C4-2B (cell line): ENCODE measurements around the gene PRELP.
"Not testable (repeated sequence)": the region's sequence is repeated elsewhere in the genome, so short reads cannot be mapped to it uniquely, and the experiment has no call there.

Experiments used
- H3K27ac ChIP-seq: fragments of 450-650 bp; 2 replicates; pipeline ENCODE4 v1.5.1; 2017
- ZFX ChIP-seq: fragments of 450-650 bp; IDR thresholded peaks from 2 replicates; pipeline ENCODE4 v1.6.1; 2017
- TF ChIP-seq, protein P1 (sequence below): fragments of 450-650 bp; conservative IDR thresholded peaks from 2 replicates; pipeline ENCODE4 v1.5.1; 2017; ENCODE audit warnings: mild to moderate bottlenecking

PRELP gene

DNA sequence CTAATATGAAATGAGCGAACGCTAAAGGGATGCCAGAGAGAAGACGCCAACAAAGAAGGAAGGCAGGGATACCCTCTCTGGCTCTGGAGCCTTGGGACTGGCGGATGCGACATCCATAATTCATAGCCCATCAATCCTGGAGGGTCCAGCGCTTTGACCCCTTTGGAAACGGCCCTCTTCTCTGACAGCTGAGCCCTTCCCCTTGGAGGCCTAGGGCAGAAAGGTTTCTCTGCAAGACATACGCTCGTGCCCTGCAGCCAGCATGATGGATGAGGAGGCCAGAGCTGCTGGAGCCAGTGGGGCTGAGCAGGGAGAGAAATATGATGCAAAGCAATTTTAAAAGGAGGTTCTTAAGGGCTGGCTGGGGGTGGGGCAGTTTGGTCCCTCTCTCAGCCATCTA is 40.6 kb downstream of the PRELP start:
- TF ChIP-seq, protein P1, sequence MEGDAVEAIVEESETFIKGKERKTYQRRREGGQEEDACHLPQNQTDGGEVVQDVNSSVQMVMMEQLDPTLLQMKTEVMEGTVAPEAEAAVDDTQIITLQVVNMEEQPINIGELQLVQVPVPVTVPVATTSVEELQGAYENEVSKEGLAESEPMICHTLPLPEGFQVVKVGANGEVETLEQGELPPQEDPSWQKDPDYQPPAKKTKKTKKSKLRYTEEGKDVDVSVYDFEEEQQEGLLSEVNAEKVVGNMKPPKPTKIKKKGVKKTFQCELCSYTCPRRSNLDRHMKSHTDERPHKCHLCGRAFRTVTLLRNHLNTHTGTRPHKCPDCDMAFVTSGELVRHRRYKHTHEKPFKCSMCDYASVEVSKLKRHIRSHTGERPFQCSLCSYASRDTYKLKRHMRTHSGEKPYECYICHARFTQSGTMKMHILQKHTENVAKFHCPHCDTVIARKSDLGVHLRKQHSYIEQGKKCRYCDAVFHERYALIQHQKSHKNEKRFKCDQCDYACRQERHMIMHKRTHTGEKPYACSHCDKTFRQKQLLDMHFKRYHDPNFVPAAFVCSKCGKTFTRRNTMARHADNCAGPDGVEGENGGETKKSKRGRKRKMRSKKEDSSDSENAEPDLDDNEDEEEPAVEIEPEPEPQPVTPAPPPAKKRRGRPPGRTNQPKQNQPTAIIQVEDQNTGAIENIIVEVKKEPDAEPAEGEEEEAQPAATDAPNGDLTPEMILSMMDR, result no peak
- TF ChIP-seq ZFX, result no peak

DNA sequence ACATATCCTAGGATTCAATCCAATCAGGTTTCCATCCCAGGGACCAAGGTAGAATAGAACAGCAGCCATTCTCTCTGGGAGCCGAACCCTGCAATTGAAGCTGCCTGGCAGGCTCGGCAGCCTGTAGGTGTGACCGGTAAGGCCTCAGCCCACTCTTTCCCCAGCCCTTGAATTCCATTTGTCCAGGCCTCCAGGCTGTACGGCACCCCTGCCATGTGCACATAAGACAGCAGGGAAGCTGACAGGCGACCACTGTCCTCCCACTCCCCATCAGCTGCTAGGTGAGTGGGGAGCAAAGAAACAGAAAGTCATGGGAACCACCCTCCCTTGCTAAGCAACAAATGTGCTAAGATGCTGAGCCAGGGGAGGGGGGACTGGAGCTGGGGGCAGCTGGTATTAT is 41.3 kb downstream of the PRELP start:
- TF ChIP-seq, protein P1, result no peak
- TF ChIP-seq ZFX, result no peak
- no peak overlapping the region for H3K27ac ChIP-seq

More for the DNA sequence above, 40.6 kb downstream of the PRELP start:
- H3K27ac ChIP-seq, result no peak overlapping the region

DNA sequence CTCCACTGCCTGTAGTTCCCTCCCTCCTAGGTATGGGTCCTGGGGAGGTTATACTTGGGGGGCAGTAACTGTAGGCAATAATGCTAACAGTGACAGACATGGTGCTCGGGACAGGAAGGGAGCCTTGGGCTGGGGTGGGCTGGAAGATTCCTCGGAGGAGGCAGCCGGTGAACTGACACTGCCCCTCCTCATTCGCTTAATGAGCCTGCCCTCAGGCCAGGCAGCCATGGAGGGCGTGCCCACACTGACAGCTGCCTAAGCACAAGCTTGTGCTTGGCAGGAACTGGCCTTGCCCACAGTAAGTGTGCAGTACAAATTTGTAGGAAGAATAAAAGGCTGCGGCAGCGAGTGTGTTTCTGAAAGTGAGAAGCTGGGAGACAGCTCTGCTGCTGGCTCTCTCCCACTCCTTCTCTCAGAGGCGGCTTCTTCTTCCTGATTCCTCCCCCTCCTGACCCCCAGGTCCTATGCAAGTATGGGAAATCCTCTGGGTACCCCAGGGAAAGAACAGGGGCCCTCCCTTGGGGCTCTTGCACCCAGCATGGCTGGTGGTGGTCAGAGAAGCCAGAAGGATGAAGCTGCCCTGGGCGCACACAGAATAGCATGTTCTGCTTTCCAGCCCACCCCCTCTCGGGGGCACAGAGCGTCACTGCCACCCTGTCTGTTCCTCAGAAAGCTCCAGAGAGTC is 42.0 kb downstream of the PRELP start:
- H3K27ac ChIP-seq, result no peak overlapping the region
- TF ChIP-seq, protein P1, result no peak
- TF ChIP-seq ZFX, result no peak

DNA sequence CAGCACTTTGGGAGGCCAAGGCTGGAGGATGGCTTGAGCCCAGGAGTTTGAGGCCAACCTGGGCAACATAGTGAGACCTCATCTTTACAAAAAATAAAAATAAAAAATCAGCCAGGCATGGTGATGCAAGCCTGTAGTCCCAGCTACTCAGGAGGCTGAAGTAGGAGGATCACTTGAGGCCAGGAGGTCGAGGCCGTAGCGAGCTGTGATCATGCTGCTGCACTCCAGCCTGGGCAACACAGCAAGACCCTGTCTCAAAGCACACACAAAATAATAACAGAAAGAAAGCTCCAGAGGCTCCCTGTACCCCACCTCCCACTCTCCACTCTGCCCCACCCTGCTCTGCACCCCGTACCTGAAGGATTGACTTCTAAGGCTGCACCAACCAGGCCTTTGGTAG is 42.5 kb downstream of the PRELP start:
- not testable (repeated sequence) for H3K27ac ChIP-seq

DNA sequence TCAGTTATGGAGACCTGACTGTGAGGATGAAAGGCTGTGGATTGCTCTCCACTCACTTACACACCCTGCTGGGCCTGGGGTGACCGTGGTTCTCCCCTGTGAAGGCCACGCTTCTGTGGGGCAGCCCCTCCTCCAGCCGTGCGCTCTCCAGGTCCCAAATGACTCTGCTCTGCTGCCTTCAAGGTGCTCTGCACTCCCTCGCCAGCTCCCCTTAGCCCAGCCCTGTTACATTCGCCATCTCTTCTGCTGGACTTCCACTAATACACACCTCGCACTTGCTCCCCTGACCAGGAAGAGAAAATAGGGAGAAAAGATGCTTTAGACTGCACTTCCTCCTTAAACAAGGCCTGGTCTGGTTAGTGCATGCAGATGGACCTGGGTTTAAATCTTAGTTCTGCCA is 42.9 kb downstream of the PRELP start:
- TF ChIP-seq ZFX, result no peak
- TF ChIP-seq, protein P1, result no peak
- no peak overlapping the region for H3K27ac ChIP-seq

DNA sequence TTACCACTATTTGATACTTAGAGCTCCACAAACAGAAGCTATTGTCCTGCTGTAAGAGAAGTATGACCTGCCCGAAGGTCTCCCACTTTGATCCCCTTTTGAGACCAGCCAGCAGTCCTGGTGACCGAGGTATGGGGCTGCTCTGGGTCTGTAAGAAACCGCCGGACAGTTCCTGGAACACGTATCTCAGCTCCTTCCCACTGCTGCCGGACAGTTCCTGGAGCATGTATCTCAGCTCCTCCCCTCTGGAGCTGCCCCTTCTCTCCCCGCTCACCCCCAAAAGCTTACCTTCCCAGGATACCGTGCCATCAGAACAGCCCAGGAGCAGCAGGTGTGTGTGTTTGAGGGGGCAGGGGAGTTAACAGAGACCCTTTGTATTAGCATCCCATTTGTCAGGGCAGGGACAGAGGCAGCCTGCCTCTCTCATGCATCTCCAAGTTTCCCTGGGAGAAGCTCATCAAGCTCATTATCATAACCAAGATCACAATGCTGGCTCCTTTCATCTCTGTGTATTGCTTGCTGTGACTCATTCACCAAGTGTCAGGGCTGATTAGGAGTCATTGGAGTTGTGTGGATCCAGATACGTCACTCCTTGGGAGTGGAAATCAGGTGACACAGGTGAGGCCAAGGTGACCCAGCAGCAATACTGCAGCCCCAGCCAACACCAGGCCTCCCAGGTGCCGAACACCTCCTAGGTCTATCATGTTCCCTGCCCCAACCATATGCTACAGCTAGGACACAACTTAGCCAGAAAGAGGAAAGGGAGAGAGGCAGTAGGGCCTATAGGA is 43.6 kb downstream of the PRELP start:
- TF ChIP-seq ZFX, result no peak
- TF ChIP-seq, protein P1, result no peak
- H3K27ac ChIP-seq, result no peak overlapping the region

DNA sequence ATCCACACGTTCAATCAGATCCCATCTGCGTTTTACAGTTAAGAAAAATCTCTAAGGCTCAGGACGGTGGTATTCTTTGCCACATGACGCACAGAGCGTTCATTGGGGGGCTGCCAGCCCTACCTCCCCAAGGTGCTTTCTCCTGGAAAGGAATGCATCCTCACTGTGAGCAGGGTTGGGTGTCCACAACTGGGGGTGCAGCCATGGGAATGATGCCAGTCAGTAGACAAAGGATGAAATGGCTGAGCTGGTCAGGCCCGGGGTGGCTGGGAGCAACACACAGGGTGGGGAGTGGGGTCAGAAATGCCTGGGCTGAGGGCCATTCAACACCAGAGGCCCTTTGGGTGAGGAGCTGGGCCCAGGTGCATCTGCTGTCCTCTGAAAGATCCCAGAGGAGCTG is 44.3 kb downstream of the PRELP start:
- no peak overlapping the region for H3K27ac ChIP-seq
- no peak for TF ChIP-seq ZFX
- TF ChIP-seq, protein P1, result no peak

DNA sequence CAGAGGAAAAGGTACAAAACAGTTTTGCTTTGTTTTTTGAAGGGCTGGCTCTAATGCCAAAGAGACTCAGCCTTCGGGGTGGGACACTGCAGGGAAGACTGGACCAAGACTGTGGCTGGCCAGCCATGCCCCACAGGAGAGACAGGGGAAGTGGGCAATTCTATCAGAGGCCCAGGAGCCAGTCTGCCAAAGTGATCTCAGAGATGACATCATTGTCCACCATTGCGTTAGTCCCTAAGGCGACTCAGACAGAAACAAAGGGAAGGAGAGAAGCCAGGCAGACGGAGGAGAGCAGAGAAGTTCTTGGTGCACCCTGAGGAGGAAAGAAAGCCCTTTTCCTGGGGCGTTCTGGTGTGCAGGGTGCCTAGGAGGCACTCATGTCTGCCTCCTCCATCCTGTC is 44.7 kb downstream of the PRELP start:
- TF ChIP-seq, protein P1, result no peak
- no peak for TF ChIP-seq ZFX
- H3K27ac ChIP-seq, result no peak overlapping the region
